Retinal pigment epithelial cell (primary cell): ENCODE measurements around the gene PDS5A.
A peak's percentile ranks its signal among the peaks of the same experiment; 100 is the strongest.
"Not testable (repeated sequence)": the region's sequence is repeated elsewhere in the genome, so short reads cannot be mapped to it uniquely, and the experiment has no call there.

Source experiments
- DNase-seq: peaks from one replicate; pipeline ENCODE4 v3.0.0-alpha.2; 2010; ENCODE audit warnings: low read depth
- H3K4me3 ChIP-seq: 2 replicates; pipeline ENCODE4 v1.5.1; 2011; ENCODE audit warnings: mild to moderate bottlenecking, low read length, control low read depth, moderate library complexity
- TF ChIP-seq, protein P1 (sequence below): conservative IDR thresholded peaks from 2 replicates; pipeline ENCODE4 v1.5.1; 2011; ENCODE audit warnings: low read depth, low read length, control low read depth, inconsistent platforms

Gene PDS5A

DNA sequence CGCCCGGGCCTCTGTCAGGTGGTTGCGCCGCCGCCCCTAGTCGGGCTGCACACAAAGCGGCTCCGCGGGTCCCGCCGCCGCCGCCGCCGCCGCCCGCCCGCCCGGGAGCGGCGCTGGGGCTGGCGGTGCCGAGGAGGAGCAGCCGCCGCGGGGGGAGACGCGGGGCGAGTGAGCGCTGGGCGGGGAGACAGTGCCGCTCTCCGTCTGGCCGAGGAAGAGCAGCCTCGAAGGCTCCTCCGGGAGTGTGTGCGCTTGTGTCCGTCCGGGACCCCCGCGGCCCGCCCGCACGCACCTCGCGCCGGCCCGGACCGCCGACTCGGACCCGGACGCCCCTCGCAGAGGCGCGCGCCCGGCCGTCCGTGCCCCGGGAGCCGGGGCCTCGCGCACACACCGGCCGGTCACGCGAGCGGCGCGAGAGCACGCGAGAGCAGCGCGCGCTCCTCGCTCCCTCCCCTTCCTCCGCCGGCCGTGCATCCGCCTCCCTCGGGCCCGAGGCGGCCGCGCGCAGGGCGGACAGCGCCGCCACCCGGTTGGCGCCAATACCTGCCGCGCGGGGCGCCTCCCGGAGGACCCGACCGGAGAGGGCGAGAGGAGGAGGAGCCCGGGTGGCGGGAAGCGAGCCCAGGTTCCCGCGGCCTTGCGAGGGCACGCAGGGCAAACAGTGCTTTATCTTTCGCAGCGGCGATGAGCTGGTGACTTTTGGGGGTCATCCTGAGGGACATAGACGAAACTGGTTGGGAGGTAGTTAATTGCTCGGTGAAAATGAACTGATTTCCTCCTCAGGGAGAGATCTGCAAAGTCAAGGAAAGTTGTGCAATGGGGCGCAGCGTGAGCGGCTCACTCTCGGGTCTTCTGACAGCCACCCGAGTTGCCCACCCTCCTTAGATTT is at the start of gene PDS5A:
TSS of gene PDS5A (minus strand) at position 423 of the 889 bp plus-strand sequence. CDS start 1,334 bp downstream, outside the sequence.
- DNase-seq, result peak; percentile 46
- TF ChIP-seq, protein P1, sequence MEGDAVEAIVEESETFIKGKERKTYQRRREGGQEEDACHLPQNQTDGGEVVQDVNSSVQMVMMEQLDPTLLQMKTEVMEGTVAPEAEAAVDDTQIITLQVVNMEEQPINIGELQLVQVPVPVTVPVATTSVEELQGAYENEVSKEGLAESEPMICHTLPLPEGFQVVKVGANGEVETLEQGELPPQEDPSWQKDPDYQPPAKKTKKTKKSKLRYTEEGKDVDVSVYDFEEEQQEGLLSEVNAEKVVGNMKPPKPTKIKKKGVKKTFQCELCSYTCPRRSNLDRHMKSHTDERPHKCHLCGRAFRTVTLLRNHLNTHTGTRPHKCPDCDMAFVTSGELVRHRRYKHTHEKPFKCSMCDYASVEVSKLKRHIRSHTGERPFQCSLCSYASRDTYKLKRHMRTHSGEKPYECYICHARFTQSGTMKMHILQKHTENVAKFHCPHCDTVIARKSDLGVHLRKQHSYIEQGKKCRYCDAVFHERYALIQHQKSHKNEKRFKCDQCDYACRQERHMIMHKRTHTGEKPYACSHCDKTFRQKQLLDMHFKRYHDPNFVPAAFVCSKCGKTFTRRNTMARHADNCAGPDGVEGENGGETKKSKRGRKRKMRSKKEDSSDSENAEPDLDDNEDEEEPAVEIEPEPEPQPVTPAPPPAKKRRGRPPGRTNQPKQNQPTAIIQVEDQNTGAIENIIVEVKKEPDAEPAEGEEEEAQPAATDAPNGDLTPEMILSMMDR, result peak; percentile 68
- peak within 1 kb of the TSS; percentile 86 for H3K4me3 ChIP-seq

DNA sequence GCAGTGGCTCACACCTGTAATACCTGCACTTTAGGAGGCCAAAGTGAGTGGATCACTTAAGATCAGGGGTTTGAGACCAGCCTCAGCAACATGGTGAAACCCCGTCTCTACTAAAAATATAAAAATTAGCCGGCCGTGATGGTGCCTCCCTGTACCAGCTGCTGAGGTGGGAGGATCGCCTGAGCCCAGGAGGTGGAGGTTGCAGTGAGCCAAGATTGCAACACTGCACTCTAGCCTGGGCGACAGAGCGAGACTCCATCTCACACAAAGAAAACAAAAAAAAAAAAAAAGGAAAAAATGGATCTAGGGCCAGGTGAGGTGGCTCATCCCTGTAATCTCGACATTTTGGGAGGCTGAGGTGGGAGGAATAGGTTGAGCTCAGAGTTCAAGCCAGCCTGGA is 46.3 kb upstream of the PDS5A start:
- not testable (repeated sequence) for H3K4me3 ChIP-seq, DNase-seq

GRCh38 chr4:40021116-40021515 is 43.4 kb upstream of the PDS5A start:
- H3K4me3 ChIP-seq, DNase-seq: not testable (repeated sequence)

- no peak overlapping the region for H3K4me3 ChIP-seq
- TF ChIP-seq, protein P1, result no peak
- DNase-seq, result no peak
Measured at GRCh38 chr4:40020221-40020620, 42.5 kb upstream of the PDS5A start.

DNA sequence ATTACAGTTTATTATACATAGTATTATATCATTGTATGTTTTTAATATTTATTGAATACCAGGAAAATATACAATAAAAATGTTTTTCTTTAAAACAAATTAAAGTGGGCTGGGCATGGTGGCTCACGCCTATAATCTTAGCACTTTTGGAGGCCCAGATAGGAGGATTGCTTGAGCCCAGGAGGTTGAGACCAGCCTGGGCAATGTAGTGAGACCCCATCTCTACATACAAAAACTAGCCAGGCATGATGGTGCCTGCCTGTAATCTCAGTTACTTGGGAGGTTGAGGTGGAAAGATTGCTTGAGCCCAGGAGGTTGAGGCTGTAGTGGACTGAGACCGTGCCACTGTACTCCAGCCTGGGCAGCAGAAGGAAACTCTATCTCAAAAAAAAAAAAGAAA is 38.3 kb upstream of the PDS5A start:
- no peak for DNase-seq
- TF ChIP-seq, protein P1, result no peak
- no peak overlapping the region for H3K4me3 ChIP-seq

DNA sequence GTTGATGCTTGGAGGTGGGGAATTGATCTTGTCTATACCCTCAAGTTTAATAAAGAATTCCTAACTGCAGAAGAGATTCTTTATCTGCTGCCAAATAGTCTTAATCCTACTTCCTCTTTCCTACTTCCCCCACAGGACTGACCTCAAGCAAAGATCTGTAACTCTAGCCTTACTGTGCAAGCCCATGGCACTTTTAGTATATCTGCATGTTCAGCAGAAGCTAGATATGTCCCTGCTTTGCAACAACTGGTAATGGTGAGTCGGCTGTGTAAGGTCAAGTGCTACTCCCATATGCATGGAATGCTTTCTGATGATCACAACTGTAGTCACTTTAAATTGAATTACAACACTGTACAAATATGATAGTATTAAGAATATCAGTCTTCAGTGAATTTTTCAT is 26.3 kb upstream of the PDS5A start:
- TF ChIP-seq, protein P1, result no peak
- no peak overlapping the region for H3K4me3 ChIP-seq
- DNase-seq, result no peak

DNA sequence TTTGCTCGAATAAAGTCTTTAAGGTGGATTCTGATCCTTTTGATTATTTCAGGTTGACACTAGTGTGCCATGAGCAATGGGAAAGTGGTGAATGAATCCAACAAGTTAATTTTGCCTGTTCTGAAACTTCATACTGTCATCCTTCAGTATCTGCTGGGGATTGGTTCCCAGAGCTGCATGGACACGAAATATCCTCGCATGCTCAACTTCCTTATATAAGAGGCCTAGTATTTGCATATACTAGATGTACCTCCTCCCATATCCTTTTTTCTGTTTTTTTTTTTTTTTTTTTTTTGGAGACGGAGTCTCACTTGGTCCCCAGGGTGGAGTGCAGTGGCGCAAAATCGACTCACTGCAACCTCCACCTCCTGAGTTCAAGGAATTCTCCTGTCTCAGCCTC is 23.0 kb upstream of the PDS5A start:
- H3K4me3 ChIP-seq, result no peak overlapping the region
- no peak for DNase-seq
- TF ChIP-seq, protein P1, result no peak

DNA sequence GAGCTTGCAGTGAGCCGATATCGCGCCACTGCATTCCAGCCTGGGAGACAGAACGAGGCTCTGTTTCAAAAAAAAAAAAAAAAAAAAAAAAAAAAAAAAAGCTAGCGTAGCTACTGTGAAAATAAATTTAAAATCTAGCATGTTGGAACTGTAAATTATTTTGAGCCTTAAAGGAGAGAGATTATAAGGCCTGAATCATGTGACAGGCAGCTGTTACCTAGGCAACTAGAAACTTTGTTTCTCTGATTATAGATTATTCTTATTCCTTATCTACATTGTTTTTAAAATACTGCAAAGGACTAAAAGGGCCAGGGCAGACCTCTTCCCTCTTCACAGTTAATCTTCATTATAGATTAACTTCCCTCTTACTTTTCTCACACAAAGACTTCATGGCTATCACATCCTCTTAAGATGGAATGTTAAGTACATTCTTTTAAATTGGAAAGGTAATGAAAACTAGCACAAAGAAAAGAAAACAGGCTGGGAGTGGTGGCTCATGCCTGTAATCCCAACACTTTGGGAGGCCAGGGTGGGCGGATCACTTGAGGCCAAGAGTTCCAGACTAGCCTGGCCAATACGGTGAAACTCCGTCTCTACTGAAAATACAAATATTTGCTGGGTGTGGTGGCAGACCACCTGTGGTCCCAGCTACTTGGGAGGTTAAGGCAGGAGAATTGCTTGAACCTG is 21.1 kb upstream of the PDS5A start:
- TF ChIP-seq, protein P1, result no peak
- peak; percentile 48 for DNase-seq
- no peak overlapping the region for H3K4me3 ChIP-seq
